ELR (cell line): ENCODE results near the gene MNT.
"Not testable (repeated sequence)": the region's sequence is repeated elsewhere in the genome, so short reads cannot be mapped to it uniquely, and the experiment has no call there.

ENCODE experiments used
- DNase-seq: peaks from one replicate; pipeline ENCODE4 v3.0.0-alpha.2; 2015; ENCODE audit warnings: low read depth

Gene MNT

GRCh38 chr17:2400877-2401425 is at the start of gene MNT:
Gene MNT (minus strand): TSS chr17:2401060. CDS start chr17:2400712, 348 bp downstream.
- peak; percentile 93 for DNase-seq

GRCh38 chr17:2450016-2450650 is 49.3 kb upstream of the MNT start:
- DNase-seq: no peak

- DNase-seq: no peak
Observed at GRCh38 chr17:2449486-2449885, 48.6 kb upstream of the MNT start.

- not testable (repeated sequence) for DNase-seq
Observed at GRCh38 chr17:2447479-2447878, 46.6 kb upstream of the MNT start.

- DNase-seq: no peak
Observed at GRCh38 chr17:2445638-2446037, 44.8 kb upstream of the MNT start.

GRCh38 chr17:2444382-2444781 is 43.5 kb upstream of the MNT start:
- no peak for DNase-seq

- DNase-seq: no peak
Observed at GRCh38 chr17:2442166-2442565, 41.3 kb upstream of the MNT start.

- no peak for DNase-seq
Observed at GRCh38 chr17:2440930-2441329, 40.1 kb upstream of the MNT start.

GRCh38 chr17:2439997-2440396 is 39.1 kb upstream of the MNT start:
- DNase-seq: peak; percentile 73

- DNase-seq: peak; percentile 80
Observed at GRCh38 chr17:2438823-2439222, 38.0 kb upstream of the MNT start.

- DNase-seq: no peak
Observed at GRCh38 chr17:2436316-2436905, 35.6 kb upstream of the MNT start.

GRCh38 chr17:2435862-2436261 is 35.0 kb upstream of the MNT start:
- no peak for DNase-seq

GRCh38 chr17:2435181-2435741 is 34.4 kb upstream of the MNT start:
- DNase-seq: no peak

- peak; percentile 93 for DNase-seq
Observed at GRCh38 chr17:2433696-2434095, 32.8 kb upstream of the MNT start.

GRCh38 chr17:2427910-2428309 is 27.1 kb upstream of the MNT start:
- no peak for DNase-seq

GRCh38 chr17:2427215-2427614 is 26.4 kb upstream of the MNT start:
- no peak for DNase-seq

GRCh38 chr17:2423271-2423670 is 22.4 kb upstream of the MNT start:
- no peak for DNase-seq

- peak; percentile 41 for DNase-seq
Observed at GRCh38 chr17:2421315-2422147, 20.7 kb upstream of the MNT start.

GRCh38 chr17:2420176-2420575 is 19.3 kb upstream of the MNT start:
- DNase-seq: no peak

- no peak for DNase-seq
Observed at GRCh38 chr17:2419486-2419885, 18.6 kb upstream of the MNT start.

- no peak for DNase-seq
Observed at GRCh38 chr17:2418572-2418971, 17.7 kb upstream of the MNT start.

GRCh38 chr17:2416010-2416734 is 15.3 kb upstream of the MNT start:
- DNase-seq: peak; percentile 88
